OCI-LY1 (cell line): ENCODE measurements around the gene TTC9.

Experiments
- H2AFZ ChIP-seq: fragments of 200-600 bp; sonication (generic), shearing (Covaris generic); 2 replicates; pipeline ENCODE4 v1.6.0; 2014; ENCODE audit warnings: antibody characterized with exemption, mild to moderate bottlenecking, low read length
- H3F3A ChIP-seq: fragments of 200-600 bp; sonication (generic), shearing (Covaris generic); 2 replicates; pipeline ENCODE4 v1.6.0; 2014; ENCODE audit warnings: mild to moderate bottlenecking, antibody characterized with exemption, low read length, moderate library complexity; ENCODE audit not compliant: insufficient read depth
- H3K27ac ChIP-seq: fragments of 200-600 bp; sonication (generic); 2 replicates; pipeline ENCODE4 v1.5.1; 2014; ENCODE audit warnings: low read length, mixed run types, mild to moderate bottlenecking, low read depth; ENCODE audit not compliant: poor library complexity, severe bottlenecking
- H3K27me3 ChIP-seq: fragments of 200-600 bp; sonication (generic); 2 replicates; pipeline ENCODE4 v1.6.0; 2014; ENCODE audit warnings: antibody characterized with exemption, mild to moderate bottlenecking, low read length, moderate library complexity; ENCODE audit not compliant: insufficient read depth
- H3K36me3 ChIP-seq: fragments of 200-600 bp; sonication (generic); 2 replicates; pipeline ENCODE4 v1.6.1; 2014; ENCODE audit warnings: mild to moderate bottlenecking, antibody characterized with exemption, low read length, moderate library complexity, mixed read lengths; ENCODE audit not compliant: insufficient read depth
- H3K4me1 ChIP-seq: fragments of 200-600 bp; sonication (generic); 2 replicates; pipeline ENCODE4 v1.5.1; 2014; ENCODE audit warnings: mild to moderate bottlenecking, low read length, moderate library complexity; ENCODE audit not compliant: insufficient read depth, severe bottlenecking
- H3K4me2 ChIP-seq: fragments of 200-600 bp; sonication (generic), shearing (Covaris generic); 2 replicates; pipeline ENCODE4 v1.6.1; 2014; ENCODE audit warnings: low read length
- H3K4me3 ChIP-seq: fragments of 200-600 bp; sonication (generic); 2 replicates; pipeline ENCODE4 v1.5.1; 2014; ENCODE audit warnings: low read length, low read depth, mild to moderate bottlenecking, mixed read lengths; ENCODE audit not compliant: poor library complexity, severe bottlenecking
- H3K79me2 ChIP-seq: fragments of 200-600 bp; shearing (Covaris generic); 2 replicates; pipeline ENCODE4 v1.6.1; 2016; ENCODE audit warnings: mixed run types, low read length, mixed read lengths; ENCODE audit not compliant: insufficient read depth
- H3K9ac ChIP-seq: fragments of 200-600 bp; sonication (generic), shearing (Covaris generic); 2 replicates; pipeline ENCODE4 v1.6.1; 2014; ENCODE audit warnings: mild to moderate bottlenecking, low read length, mixed read lengths
- H3K9me2 ChIP-seq: fragments of 200-600 bp; sonication (generic), shearing (Covaris generic); 2 replicates; pipeline ENCODE4 v1.6.1; 2014; ENCODE audit warnings: low read depth, mild to moderate bottlenecking, low read length, mixed read lengths
- H3K9me3 ChIP-seq: fragments of 200-600 bp; shearing (Covaris generic); 2 replicates; pipeline ENCODE4 v1.6.1; 2014; ENCODE audit warnings: low read length, mixed read lengths
- H4K20me1 ChIP-seq: fragments of 200-600 bp; sonication (generic), shearing (Covaris generic); 2 replicates; pipeline ENCODE4 v1.6.0; 2016; ENCODE audit warnings: mild to moderate bottlenecking, low read length; ENCODE audit not compliant: insufficient read depth
- CTCF ChIP-seq: fragments of 200-600 bp; sonication (generic), shearing (Covaris generic); IDR thresholded peaks from 2 replicates; pipeline ENCODE4 v1.5.1; 2017; ENCODE audit warnings: mild to moderate bottlenecking, antibody characterized with exemption, low read length, moderate library complexity, mixed read lengths
- EZH2 ChIP-seq: fragments of 200-600 bp; sonication (generic), shearing (Covaris generic); IDR thresholded peaks from 2 replicates; pipeline ENCODE4 v1.8.0; 2017; ENCODE audit warnings: borderline replicate concordance, mixed run types, mild to moderate bottlenecking, antibody characterized with exemption, low read length, moderate library complexity, mixed read lengths

TTC9 gene

GRCh38 chr14:70616646-70617045, 25.1 kb upstream of the TTC9 start:
- no peak overlapping the region for H3K4me2 ChIP-seq

DNA sequence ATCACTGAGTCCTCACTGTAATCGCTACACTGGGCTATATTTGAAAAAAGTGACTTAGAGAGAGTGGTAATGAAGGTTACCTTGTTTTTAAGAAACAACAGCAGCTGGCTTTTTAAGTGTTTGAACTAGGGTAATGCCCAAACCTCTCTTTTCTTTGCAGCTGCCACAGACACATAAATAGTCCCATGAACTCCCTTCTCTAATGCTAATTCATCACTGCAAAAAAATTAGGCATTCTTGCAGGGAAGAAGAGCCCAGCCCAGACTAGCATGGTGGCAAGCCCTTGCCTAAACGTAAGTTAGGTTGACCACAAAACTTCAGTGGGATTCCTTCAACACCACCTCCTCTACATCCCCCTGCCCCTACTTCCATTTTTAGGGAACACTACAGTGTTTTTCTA, 23.4 kb upstream of the TTC9 start:
- Histone ChIP-seq H3K79me2 (no peaks in the 10 kb centered on the region), H4K20me1 (no peaks in the 10 kb centered on the region), H2AFZ (no peak overlapping the region), H3K9ac (no peak overlapping the region), H3K9me2 (no peaks in the 10 kb centered on the region), H3K4me1 (no peaks in the 10 kb centered on the region), H3F3A (no peaks in the 10 kb centered on the region), H3K27ac (no peak overlapping the region), H3K9me3 (no peaks in the 10 kb centered on the region), H3K4me2 (no peak overlapping the region), H3K27me3 (no peaks in the 10 kb centered on the region), H3K36me3 (no peaks in the 10 kb centered on the region), H3K4me3 (no peak overlapping the region)
- no peak for TF ChIP-seq CTCF
- no peak for TF ChIP-seq EZH2

More at GRCh38 chr14:70616646-70617045, 25.1 kb upstream of the TTC9 start:
- Histone ChIP-seq H3K27ac (no peak overlapping the region), H3K27me3 (no peaks in the 10 kb centered on the region), H4K20me1 (no peaks in the 10 kb centered on the region), H3K36me3 (no peaks in the 10 kb centered on the region), H2AFZ (no peak overlapping the region), H3K4me1 (no peaks in the 10 kb centered on the region), H3K9me2 (no peaks in the 10 kb centered on the region), H3K79me2 (no peaks in the 10 kb centered on the region), H3F3A (no peaks in the 10 kb centered on the region), H3K9me3 (no peaks in the 10 kb centered on the region), H3K9ac (no peak overlapping the region), H3K4me3 (no peak overlapping the region)
- TF ChIP-seq CTCF = no peak
- no peak for TF ChIP-seq EZH2

DNA sequence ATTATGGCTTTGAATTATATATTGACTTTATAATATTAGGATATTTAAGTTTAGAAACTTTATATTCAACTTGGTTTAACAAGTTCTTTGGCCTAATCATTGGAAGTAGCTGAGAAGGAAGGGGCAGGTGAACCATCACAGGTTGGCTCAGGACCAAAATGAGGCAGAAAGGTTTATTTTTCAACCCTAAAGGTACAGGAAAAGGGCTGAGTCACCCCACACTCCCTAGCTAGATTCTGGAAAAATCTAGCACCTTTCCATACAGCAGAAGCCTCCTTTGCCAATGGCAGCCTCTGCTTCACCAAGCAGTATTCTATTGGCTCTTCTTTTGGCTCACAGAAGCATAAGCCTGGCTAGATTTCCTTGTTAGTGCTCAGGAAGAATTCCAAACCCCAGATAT, 22.0 kb upstream of the TTC9 start:
- H3K9ac ChIP-seq = no peak overlapping the region
- no peak overlapping the region for H3K4me3 ChIP-seq
- no peaks in the 10 kb centered on the region for H3F3A ChIP-seq
- TF ChIP-seq CTCF (no peak), EZH2 (no peak)
- H3K9me2 ChIP-seq = no peaks in the 10 kb centered on the region
- H3K36me3 ChIP-seq = 0 out of 2 replicates have a peak, but pooled peaks cover under 1% of the 10 kb centered on the region
- H4K20me1 ChIP-seq = no peaks in the 10 kb centered on the region
- H3K27ac ChIP-seq = no peak overlapping the region
- H3K4me2 ChIP-seq = no peak overlapping the region
- H3K9me3 ChIP-seq = no peaks in the 10 kb centered on the region
- no peaks in the 10 kb centered on the region for H3K4me1 ChIP-seq
- H3K27me3 ChIP-seq = no peaks in the 10 kb centered on the region
- H2AFZ ChIP-seq = no peak overlapping the region
- no peaks in the 10 kb centered on the region for H3K79me2 ChIP-seq
